Measurements from ENCODE around the gene LBH. TPM values are rescaled to one million over a fixed set of nuclear protein-coding genes. Genes with fewer than 3 reads are reported as not detected.

LBH gene
- total RNA-seq: 98.6 and 336 TPM in 2 replicates

GRCh38 chr2:30231212-30231995 is at the start of gene LBH:
Gene LBH (plus strand): TSS chr2:30231534. CDS start chr2:30231739, 205 bp downstream.

Other genes starting within 250 kb of the LBH start
- gene YPEL5, start 84.5 kb upstream of the LBH start, total RNA-seq: 87.3 and 113 TPM in 2 replicates
- 24.3 and 25.9 TPM in 2 replicates for gene LCLAT1, start 215.7 kb downstream of the LBH start, total RNA-seq